GM19468 (cell line): ENCODE results near the gene ERGIC3.
"Not testable (repeated sequence)": the region's sequence is repeated elsewhere in the genome, so short reads cannot be mapped to it uniquely, and the experiment has no call there.

Experiments used
- ATAC-seq: cut with Tn5 transposase; IDR thresholded peaks from one replicate; pipeline ENCODE4 v1.9.1; 2021; ENCODE audit warnings: mild to moderate bottlenecking, moderate library complexity, moderate number of reproducible peaks; ENCODE audit not compliant: unreplicated experiment; ENCODE audit errors: extremely low read depth

Gene ERGIC3

DNA sequence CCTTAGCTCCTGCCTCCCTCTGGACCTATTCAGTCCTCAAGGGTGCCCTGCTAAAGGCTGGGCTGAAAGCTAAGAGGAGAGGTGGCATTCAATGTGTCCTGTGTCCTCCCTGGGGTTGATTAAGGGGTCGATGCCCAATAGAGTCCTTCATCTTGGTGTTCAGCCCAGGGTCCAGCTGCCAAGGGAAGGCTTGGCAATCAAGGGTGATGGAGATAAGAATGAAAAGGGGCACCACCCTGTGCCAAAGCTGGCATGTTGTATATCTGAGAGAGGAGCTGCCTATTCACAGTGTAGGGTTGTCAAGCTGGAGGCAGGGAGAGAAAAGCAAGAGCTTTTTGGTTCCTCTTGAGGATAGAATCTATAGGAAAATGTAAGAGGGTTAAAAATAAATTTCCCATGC is 24.8 kb upstream of the ERGIC3 start:
- no peak for ATAC-seq

DNA sequence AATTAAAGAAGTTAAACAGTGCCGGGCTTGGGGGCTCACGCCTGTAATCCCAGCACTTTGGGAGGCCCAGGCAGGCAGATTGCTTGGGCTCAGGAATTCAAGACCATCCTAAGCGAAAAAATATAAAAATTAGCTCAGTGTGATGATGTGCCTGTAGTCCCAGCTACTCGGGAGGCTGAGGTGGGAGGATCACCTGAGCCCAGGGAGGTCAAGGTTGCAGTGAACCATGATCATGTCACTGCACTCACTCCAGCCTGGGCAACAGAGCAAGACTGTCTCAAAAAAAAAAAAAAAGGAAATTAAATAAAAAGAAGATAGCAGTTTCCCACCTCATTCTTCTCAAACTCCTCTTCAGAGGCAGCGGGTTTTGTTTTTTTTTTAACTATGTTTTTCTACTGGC is 24.1 kb upstream of the ERGIC3 start:
- not testable (repeated sequence) for ATAC-seq

DNA sequence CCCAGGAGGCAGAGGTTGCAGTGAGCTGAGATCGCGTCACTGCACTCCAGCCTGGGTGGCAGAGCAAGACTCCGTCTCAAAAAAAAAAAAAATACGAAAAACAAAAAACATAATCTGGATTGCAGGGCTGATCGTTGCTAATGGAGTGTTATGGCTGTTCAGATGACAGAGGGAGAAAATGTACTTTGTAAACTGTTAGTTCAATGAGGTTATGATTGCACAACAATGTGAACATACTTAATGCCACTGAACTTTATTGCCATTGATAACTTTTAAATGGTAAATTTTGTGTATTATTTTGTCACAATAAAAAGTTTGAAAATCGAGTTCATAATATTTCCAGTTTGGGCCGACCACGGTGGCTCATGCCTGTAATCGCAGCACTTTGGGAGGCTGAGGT is 22.9 kb upstream of the ERGIC3 start:
- ATAC-seq = no peak

DNA sequence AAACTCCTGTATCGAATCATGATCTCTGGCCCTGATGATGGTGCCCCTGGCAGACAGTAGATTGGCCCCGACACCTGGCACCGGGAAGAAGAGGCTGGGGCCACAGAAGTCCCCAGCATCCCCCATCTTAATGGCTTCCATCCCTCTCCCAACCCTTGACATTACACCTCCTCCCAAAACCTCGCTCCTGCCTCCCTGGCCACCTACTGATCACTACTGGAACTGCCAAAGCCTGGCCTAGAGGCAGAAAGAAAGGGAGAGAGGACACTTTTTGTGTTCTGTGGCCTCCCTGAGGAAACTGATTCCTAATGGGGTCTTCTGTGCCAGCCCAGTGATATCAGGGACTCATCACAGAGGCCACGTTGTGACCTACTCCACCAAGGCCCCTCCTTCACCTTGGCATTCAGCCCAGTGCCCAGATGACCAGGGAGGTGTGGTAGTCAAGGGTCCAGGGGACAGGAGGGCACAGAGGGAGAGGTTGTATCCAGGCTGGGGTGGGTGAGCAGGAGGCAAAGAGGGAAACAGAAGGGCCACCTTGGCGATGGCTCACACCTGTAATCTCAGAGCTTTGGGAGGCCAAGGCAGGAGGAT is 18.5 kb upstream of the ERGIC3 start:
- ATAC-seq = no peak

DNA sequence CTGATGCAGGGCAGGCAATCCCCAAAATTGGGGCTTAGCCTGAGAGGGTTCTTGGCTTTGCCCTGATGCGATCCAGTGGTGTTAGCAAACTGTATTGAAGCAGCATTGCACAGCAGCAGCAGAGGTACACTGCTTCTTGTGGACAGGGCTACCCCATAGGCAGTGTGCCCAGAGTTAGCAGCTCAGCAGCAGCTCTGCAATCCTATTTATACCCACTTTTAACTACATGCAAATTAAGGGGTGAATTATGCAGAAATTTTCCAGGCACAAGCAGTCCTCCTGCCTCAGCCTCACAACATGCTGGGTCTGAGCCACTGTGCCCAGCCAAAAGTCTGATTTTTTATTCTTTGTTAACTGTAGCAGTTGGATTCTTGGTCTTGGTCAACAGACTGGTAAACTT is 16.2 kb upstream of the ERGIC3 start:
- no peak for ATAC-seq

DNA sequence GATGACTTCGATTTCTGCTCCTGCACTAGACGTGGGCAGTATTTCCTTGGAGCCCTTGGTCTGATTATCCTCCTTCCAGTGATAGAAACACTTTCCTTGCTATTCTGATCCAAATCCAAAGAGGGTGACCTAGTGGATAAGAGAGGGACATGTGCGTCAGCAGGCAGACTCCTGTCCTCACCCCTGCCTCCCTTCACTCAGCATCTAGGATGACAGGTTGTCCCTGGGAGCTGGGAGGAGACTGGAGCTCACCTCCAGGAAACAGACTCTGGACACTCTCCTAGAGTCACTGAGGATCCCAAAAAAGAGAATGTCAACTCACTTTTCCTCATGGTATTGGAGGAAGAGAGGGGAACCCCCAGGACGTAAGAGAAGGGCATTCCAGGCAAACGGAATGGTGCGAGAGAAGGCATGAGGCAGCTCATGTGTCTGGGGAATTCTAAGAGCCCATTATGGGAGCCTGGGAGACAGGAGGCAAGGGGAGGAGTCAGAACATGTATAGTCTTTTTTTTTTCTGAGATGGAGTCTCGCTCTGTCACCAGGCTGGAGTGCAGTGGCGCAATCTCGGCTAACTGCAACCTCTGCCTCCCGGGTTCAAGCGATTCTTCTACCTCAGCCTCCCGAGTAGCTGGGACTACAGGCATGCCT is 14.6 kb upstream of the ERGIC3 start:
- no peak for ATAC-seq

DNA sequence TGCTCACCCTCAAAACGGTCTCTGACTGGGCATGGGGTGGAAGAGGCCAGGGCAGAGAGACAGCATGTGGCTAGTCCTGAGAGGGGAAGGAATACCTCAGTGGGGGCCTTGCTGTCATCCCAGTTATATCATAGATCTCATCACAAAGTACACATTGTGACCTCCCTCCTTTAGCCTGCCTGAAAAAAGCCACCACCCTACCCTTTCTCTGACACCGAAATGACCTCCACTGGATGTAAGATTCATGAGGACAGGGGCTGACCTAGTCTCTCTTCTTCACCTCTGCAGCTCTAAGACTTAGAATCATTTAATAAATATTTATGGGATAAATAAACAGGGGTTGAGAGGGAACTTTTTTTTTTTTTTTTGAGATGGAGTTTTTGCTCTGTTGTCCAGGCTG is 12.3 kb upstream of the ERGIC3 start, which contains the start of gene C20orf173:
C20orf173 (minus strand) TSS at position 101 of the 400 bp plus-strand sequence. CDS start 279 bp downstream, outside the sequence.
- no peak for ATAC-seq

DNA sequence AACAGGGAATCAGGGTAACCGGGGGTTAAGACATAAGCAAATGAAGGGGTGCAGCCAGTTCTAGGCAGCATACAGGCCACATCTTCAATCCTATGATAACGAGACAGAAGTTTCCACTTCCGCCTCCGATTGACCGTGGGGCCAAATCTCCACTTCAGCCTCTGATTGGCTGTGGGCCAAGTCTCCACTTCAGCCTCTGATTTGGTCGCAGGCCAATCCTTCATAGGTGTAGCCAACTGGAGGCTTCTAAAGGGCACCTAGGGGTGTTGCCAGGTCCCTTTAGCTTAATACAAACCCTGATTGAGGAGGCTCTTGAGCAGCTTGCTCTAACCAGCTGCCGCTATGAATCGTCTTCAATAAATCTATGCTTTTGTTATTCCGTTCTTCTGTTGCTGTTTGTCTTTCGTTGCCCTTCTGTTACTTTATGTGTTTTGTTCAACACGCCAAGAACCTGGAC is 2.1 kb upstream of the ERGIC3 start:
- no peak for ATAC-seq

DNA sequence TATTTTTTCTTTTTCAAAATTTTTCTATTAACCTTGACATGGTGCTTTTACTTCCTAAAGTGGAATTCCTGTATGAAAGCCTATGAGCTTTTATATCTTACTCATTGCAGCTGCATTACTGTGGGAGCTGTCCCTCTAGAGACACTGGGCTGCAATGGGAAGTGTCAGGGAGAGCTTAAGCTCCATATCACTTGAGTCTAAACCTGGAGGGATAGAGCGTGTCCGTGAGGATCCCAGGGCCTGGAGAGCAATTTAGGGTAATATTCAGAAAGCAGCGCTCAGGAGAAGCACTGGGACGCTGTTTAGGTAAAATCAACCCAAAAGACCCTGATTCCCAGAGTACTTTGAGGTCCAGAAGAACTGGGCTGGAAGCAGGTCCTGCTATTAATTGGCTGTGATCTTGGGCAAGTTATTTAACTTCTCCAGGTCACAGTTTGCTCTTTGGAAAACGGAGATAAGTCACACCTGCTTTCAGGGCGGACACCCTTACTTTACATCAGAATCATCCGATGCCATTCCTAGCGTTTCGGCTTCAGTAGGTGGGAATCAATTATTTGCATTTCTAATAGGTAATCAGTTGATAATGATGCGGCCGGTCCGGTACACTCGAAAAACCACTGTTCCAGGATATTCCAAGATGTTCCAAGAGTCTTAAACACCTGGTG is 628 bp upstream of the ERGIC3 start:
- no peak for ATAC-seq

DNA sequence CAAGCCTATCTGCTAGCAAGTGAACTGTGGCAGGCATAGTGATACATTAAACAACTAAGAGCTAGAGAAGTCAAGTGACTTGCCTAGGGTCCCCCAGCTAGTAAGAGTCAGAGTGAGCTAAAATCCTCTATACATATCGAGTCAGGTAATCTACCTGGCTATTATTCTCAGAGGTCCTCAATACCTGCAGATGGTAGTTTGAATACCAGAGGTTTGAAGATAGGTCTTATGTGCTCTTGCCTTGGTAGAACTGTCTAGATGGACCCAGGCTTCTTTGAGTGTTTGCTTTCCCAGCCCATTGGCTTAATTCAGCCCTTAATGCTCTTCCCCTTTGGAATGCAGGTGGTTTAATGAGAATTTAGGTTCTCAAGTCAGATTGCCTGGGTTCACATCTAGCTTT is 1.1 kb downstream of the ERGIC3 start:
- ATAC-seq = no peak

DNA sequence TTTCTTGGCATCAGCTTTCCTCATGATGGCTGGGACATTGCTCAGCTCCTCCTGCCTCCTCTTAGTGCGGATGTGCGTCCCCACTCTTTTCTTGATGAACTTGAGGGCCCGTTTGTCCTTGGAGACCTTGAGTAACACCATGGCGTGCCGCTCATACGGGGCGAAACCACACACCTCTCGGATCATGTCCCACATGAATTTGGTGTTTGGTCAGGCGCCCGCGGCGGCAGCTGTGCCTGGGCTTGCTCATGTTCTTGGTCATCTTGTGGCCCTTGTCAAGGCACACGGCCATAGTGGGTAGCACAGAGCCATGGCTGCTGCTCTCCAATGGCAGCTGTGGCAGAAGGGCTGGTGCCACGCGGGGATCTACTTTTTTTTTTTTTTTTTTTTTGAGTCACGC is 2.6 kb downstream of the ERGIC3 start:
- ATAC-seq = no peak

DNA sequence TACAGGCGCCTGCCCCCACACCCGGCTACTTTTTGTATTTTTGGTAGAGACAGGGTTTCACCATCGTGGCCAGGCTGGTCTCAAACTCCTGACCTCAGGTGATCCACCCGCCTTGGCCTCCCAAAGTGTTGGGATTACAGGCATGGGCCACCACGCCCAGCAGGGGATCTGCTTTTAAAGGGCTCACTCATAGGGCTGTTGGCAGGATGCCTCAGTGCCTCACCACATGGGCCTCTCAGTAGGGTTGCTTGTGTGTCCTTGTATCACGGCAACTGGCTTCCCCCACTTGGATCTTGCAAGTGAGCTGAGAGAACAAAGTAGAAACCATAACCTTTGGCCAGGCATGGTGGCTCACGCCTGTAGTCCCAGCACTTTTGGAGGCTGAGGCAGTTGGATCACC is 3.1 kb downstream of the ERGIC3 start:
- not testable (repeated sequence) for ATAC-seq

DNA sequence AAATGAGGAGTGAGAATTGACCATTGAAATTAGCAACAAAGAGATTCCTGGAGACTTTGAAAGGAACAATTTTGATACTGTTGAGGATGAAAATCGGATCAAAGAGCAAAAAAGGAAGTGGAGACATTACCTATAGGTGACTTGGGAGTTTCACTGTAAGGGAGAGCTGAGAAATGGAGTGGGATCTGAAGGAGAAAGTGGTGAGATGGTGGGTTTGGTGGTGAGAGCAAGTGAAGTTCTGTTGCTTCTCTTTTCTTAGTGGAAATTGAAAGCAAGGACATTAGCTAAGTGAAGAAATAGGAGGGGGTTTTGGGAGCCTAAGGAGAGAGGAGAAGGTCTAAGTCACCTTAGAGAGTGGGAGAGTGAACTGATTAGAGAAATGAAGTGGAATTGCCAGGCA is 4.2 kb downstream of the ERGIC3 start:
- no peak for ATAC-seq

DNA sequence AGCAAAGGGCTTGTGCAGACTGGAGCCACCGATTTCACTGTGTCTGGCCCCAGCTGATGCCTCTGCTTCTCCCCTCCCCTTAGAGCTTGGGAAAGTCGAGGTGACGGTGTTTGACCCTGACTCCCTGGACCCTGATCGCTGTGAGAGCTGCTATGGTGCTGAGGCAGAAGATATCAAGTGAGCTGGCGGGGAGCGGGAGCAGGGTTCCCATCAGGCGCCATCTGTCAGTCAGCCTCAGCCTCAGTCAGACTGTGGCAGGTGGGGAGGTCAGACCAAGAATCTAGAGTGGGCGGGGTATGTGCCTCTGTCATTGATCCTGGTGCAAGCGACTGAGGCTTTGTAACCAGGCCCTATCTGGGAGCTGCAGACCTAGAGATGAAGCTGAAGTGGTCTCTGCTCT is 5.5 kb downstream of the ERGIC3 start:
- no peak for ATAC-seq

DNA sequence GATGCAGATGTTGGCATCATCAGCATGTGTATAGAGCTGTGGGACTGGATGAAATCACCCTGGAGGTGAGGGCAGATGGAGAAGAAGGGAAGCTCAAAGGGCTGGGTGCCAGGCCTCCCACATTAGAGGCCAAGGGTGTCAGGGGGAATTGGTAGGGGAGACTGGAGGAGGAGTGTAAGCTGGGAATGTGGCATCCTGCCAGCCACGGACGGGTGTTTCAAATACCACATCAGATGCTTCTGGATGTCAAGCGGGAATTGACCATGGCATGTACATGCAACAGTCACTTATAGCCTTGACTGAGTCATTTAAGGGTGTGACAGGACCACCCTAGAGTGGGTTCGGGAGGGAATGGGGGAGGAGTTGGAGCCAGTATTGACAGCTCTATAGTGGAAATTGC is 9.6 kb downstream of the ERGIC3 start:
- no peak for ATAC-seq

DNA sequence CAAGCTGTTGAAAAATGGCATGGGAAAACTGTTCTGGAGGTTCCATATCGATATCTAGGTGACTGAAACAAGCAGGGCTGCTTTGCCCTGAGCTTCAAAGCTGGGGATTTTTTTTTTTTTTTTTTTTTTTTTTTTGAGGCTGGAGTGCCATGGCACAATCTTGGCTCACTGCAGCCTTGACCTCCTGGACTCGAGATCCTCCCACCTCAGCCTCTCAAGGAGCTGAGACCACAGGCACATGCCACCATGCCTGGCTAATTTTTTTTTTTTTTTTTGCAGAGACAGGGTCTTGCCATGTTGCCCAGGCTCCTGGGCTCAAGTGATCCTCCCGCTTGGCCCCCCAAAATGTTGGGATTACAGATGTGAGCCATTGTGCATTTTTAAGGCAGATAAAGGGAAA is 11.0 kb downstream of the ERGIC3 start:
- ATAC-seq = no peak

DNA sequence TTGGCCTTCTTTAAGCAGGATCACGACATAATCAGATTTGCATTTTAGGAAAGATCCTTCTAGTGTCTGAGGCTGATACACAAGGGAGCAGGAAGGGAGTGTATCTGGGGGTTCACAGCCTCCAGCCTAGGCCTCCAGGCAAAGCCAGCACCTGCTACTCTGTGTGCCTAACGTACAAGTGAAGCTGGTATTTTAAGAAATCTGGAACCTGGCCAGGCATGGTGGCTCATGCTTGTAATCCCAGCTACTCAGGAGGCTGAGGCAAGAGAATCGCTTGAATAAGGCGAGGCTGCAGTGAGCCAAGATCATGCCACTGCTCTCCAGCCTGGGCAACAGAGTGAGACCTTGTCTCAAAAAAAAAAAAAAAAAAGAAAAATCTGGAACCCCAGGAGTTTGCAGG is 13.6 kb downstream of the ERGIC3 start:
- ATAC-seq = not testable (repeated sequence)

DNA sequence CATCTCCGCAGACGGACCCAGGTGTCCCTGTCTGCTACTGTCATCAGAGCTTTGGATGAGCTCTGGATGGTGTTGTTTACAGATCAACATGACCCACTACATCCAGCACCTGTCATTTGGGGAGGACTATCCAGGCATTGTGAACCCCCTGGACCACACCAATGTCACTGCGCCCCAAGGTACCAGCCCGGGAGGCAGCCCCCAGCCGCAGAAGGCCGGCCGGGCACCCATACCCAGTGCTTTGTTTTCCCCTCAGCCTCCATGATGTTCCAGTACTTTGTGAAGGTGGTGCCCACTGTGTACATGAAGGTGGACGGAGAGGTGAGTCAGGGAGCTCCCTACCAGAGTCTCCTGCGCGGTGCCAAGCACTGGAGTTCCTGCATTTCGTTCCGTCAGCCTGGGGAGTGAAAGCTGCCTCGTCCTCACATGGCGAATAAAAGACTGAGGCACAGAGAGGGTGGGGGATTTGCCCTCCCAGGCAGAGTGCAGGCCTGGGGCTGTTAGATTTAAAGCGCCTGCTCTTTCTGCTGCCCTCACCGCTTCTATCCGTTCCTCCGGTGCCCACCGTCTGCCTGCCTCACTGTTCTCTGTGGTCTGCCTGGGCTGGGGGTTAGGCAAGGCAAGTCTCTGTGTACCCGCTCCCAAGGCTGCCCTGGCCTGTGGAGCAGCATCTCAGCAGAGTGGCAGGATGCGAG is 14.2 kb downstream of the ERGIC3 start:
- no peak for ATAC-seq

DNA sequence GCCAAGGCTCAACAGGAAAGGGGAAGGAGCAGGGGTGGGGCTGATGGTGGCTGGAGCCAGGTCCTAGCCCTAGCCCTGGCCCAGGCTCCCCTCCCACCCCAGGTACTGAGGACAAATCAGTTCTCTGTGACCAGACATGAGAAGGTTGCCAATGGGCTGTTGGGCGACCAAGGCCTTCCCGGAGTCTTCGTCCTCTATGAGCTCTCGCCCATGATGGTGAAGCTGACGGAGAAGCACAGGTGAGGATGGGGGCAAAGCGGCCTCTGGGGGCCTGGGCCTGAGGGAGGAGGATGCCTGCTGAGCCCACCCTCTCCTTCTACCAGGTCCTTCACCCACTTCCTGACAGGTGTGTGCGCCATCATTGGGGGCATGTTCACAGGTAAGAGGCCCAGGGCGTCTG is 15.0 kb downstream of the ERGIC3 start:
- ATAC-seq = no peak

DNA sequence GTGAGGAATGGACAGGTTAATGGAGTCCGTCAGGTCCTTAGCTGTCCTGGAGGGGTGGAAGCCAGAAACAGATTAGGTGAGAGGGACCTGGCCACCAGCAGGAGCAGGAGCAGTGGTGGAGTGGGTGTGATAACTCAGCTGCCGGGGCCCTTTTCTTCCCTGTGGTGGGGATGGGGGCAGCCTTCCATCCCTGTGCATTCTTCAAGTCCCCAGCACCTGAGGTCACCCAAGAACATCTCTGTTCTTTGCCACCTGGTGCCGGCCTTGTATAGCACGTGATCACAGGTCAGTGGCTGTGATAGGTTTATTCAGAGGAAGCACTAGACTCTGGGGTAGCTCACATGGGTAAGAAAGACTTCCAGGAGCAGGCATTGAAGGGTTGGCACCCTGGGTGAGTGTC is 16.6 kb downstream of the ERGIC3 start:
- ATAC-seq = no peak

DNA sequence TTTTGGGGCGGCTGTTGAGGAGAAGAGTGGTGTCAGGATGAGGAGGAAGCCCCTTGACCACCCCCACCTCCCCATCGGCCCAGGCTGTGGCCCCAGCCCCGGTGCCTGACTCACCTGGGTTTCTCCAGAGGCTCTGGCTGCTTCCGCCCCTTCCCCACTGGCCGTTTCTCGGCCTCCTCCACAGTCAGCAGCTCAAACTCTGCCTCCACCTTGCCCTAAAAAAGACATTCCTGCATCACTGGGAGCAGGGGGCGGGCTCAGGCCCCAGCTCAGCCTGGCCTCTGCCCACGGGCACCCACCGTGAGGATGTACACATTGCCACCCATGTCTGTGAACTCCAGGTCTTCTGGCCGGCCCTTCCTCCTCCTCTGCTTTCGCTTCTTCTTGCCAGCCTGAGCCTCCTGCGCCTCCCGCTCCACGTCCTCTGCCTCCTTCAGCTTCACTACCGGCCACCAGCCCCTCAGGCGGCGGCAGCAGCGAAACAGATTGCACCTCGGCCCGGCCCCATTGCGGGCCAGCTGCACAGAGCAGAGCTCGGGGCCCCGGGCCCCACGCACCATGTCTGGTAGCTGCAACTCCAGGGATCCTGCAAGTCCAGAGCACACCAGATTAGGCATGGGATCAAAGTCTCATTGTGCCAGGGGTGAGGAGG is 17.3 kb downstream of the ERGIC3 start:
- no peak for ATAC-seq
